NOMO-1 treated with DMSO at 0.1 percent for 48 hours (cell line): Measurements from ENCODE around the gene SPRR2D.
"Not testable (repeated sequence)": the region's sequence is repeated elsewhere in the genome, so short reads cannot be mapped to it uniquely, and the experiment has no call there.

Source experiments
- DNase-seq: peaks from one replicate; lab custom pipeline; 2025; ENCODE audit not compliant: unreplicated experiment; lab: John Stamatoyannopoulos, UW

SPRR2D gene

GRCh38 chr1:153040950-153041631 is at the start of gene SPRR2D:
TSS of gene SPRR2D (minus strand) at chr1:153041120. CDS start at chr1:153040346, 774 bp downstream.
- DNase-seq: no peak

GRCh38 chr1:153087652-153088051 is 46.7 kb upstream of the SPRR2D start:
- no peak for DNase-seq

- DNase-seq: no peak
Observed at GRCh38 chr1:153081736-153082135, 40.8 kb upstream of the SPRR2D start.

- DNase-seq: no peak
Observed at GRCh38 chr1:153072806-153073726, 32.1 kb upstream of the SPRR2D start.

- DNase-seq: no peak
Observed at GRCh38 chr1:153071511-153071910, 30.6 kb upstream of the SPRR2D start, which contains the start of gene SPRR2B. TSS of gene SPRR2B (minus strand) at chr1:153071611. CDS start at chr1:153070839, 772 bp downstream.

- no peak for DNase-seq
Observed at GRCh38 chr1:153070243-153070642, 29.3 kb upstream of the SPRR2D start.

GRCh38 chr1:153058826-153059784 is 18.2 kb upstream of the SPRR2D start:
- no peak for DNase-seq

- DNase-seq: no peak
Observed at GRCh38 chr1:153058154-153058553, 17.2 kb upstream of the SPRR2D start.

GRCh38 chr1:153057375-153057774 is 16.5 kb upstream of the SPRR2D start, which contains the start of gene SPRR2A:
TSS of gene SPRR2A (minus strand) at chr1:153057512. CDS start at chr1:153056735, 777 bp downstream.
- DNase-seq: peak; percentile 37

GRCh38 chr1:153056111-153056510 is 15.2 kb upstream of the SPRR2D start:
- not testable (repeated sequence) for DNase-seq

- DNase-seq: no peak
Observed at GRCh38 chr1:153049211-153049610, 8.3 kb upstream of the SPRR2D start.

GRCh38 chr1:153035211-153035610 is 5.7 kb downstream of the SPRR2D start:
- DNase-seq: no peak

GRCh38 chr1:153032677-153033308 is 8.1 kb downstream of the SPRR2D start:
- peak; percentile 42 for DNase-seq

GRCh38 chr1:153032073-153032472 is 8.8 kb downstream of the SPRR2D start:
- DNase-seq: peak; percentile 90

- DNase-seq: no peak
Observed at GRCh38 chr1:153030895-153031294, 10.0 kb downstream of the SPRR2D start, which contains the start of gene SPRR1B. TSS of gene SPRR1B (plus strand) at chr1:153031203. CDS start at chr1:153032346, 1,143 bp downstream.

GRCh38 chr1:153028766-153029165 is 12.2 kb downstream of the SPRR2D start:
- no peak for DNase-seq

- no peak for DNase-seq
Observed at GRCh38 chr1:153025797-153026196, 15.1 kb downstream of the SPRR2D start.

- no peak for DNase-seq
Observed at GRCh38 chr1:153024413-153024812, 16.5 kb downstream of the SPRR2D start.

- DNase-seq: no peak
Observed at GRCh38 chr1:153023109-153023508, 17.8 kb downstream of the SPRR2D start.

- peak; percentile 61 for DNase-seq
Observed at GRCh38 chr1:153022340-153022739, 18.6 kb downstream of the SPRR2D start.
